Neural cell (in vitro differentiated cells): ENCODE data around the gene ZNF860.

Source experiments
- EP300 ChIP-seq: fragments of 450-650 bp; conservative IDR thresholded peaks from 2 replicates; pipeline ENCODE4 v1.6.1; 2014; ENCODE audit warnings: antibody characterized with exemption, mild to moderate bottlenecking, moderate library complexity; ENCODE audit not compliant: poor library complexity, severe bottlenecking
- EZH2 ChIP-seq: fragments of 200-600, 300-800 bp; shearing (Covaris generic), sonication (generic); IDR thresholded peaks from 2 replicates; pipeline ENCODE4 v1.6.1; 2014; ENCODE audit warnings: antibody characterized with exemption, low read length, borderline replicate concordance, mild to moderate bottlenecking; ENCODE audit not compliant: insufficient read depth, poor library complexity, severe bottlenecking
- POLR2AphosphoS5 ChIP-seq: IDR thresholded peaks from 2 replicates; pipeline ENCODE4 v1.6.1; 2012
- TF ChIP-seq, protein P1 (sequence below): fragments of 450-650 bp; IDR thresholded peaks from 2 replicates; pipeline ENCODE4 v1.5.1; 2014; ENCODE audit warnings: antibody characterized with exemption, mild to moderate bottlenecking, moderate library complexity; ENCODE audit not compliant: poor library complexity, severe bottlenecking
- TF ChIP-seq, protein P2 (sequence below): IDR thresholded peaks from 2 replicates; pipeline ENCODE4 v1.6.1; 2012; ENCODE audit warnings: borderline replicate concordance

DNA sequence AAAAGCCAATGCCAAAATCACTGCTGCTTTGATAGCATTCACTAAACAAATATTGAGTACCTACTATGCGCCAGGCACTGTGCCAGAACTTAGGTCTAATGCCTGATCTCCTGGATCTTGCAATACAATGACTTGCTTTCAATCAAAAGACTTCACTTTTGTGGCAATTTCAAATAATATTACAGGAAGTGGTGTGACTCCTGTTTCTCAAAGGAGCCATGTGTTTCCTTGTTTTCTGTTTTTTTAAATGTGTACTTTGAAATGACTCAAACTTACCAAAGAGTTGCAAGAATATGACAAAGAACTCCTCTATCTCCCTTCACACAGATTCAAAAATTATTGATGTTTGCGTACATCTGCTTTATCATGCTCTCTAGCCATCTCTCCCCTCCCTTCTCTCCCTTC lies 18.7 kb upstream of the ZNF860 start:
- TF ChIP-seq EP300, result no peak
- TF ChIP-seq, protein P1, sequence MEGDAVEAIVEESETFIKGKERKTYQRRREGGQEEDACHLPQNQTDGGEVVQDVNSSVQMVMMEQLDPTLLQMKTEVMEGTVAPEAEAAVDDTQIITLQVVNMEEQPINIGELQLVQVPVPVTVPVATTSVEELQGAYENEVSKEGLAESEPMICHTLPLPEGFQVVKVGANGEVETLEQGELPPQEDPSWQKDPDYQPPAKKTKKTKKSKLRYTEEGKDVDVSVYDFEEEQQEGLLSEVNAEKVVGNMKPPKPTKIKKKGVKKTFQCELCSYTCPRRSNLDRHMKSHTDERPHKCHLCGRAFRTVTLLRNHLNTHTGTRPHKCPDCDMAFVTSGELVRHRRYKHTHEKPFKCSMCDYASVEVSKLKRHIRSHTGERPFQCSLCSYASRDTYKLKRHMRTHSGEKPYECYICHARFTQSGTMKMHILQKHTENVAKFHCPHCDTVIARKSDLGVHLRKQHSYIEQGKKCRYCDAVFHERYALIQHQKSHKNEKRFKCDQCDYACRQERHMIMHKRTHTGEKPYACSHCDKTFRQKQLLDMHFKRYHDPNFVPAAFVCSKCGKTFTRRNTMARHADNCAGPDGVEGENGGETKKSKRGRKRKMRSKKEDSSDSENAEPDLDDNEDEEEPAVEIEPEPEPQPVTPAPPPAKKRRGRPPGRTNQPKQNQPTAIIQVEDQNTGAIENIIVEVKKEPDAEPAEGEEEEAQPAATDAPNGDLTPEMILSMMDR, result no peak
- TF ChIP-seq, protein P2, sequence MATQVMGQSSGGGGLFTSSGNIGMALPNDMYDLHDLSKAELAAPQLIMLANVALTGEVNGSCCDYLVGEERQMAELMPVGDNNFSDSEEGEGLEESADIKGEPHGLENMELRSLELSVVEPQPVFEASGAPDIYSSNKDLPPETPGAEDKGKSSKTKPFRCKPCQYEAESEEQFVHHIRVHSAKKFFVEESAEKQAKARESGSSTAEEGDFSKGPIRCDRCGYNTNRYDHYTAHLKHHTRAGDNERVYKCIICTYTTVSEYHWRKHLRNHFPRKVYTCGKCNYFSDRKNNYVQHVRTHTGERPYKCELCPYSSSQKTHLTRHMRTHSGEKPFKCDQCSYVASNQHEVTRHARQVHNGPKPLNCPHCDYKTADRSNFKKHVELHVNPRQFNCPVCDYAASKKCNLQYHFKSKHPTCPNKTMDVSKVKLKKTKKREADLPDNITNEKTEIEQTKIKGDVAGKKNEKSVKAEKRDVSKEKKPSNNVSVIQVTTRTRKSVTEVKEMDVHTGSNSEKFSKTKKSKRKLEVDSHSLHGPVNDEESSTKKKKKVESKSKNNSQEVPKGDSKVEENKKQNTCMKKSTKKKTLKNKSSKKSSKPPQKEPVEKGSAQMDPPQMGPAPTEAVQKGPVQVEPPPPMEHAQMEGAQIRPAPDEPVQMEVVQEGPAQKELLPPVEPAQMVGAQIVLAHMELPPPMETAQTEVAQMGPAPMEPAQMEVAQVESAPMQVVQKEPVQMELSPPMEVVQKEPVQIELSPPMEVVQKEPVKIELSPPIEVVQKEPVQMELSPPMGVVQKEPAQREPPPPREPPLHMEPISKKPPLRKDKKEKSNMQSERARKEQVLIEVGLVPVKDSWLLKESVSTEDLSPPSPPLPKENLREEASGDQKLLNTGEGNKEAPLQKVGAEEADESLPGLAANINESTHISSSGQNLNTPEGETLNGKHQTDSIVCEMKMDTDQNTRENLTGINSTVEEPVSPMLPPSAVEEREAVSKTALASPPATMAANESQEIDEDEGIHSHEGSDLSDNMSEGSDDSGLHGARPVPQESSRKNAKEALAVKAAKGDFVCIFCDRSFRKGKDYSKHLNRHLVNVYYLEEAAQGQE, result no peak
- TF ChIP-seq POLR2AphosphoS5, result no peak
- no peak for TF ChIP-seq EZH2
